DND-41 (cell line): ENCODE results near the gene HSF2BP.

Experiments
- CTCF ChIP-seq: IDR thresholded peaks from 2 replicates; pipeline ENCODE4 v1.5.1; 2012; ENCODE audit warnings: borderline replicate concordance, low read length, moderate library complexity, mild to moderate bottlenecking; ENCODE audit not compliant: poor library complexity, severe bottlenecking; ENCODE audit errors: extremely low read depth
- EZH2 ChIP-seq: IDR thresholded peaks from 3 replicates; pipeline ENCODE4 v1.6.1; 2012; ENCODE audit warnings: borderline replicate concordance, low read depth, mild to moderate bottlenecking, moderate library complexity, low read length, inconsistent platforms; ENCODE audit not compliant: severe bottlenecking

GRCh38 chr21:43596616-43597015, 62.7 kb downstream of the HSF2BP start:
- TF ChIP-seq CTCF (no peak), EZH2 (no peak)
